ENCODE results near the gene USP3. TPM values are rescaled to one million over a fixed set of nuclear protein-coding genes. Genes with fewer than 3 reads are reported as not detected.
A peak's percentile ranks its signal among the peaks of the same experiment; 100 is the strongest.

Gene USP3
- total RNA-seq, 1 donor from 2014 or later, result 80.0 TPM

- H3K4me3 Mint-ChIP-seq, result no peak overlapping the region
- no peaks in the 10 kb centered on the region for H3K27me3 Mint-ChIP-seq (ENCODE audit: low read depth)
- no peaks in the 10 kb centered on the region for H3K9me3 Mint-ChIP-seq
- H3K27ac Mint-ChIP-seq (ENCODE audit: unreplicated experiment), result no peak overlapping the region
- no peaks in the 10 kb centered on the region for H3K36me3 Mint-ChIP-seq (ENCODE audit: low read depth)
- DNase-seq (ENCODE audit: low read depth, low spot score), result no peak
- TF ChIP-seq CTCF (conservative IDR thresholded peaks at IDR 0.05), result no peak
- peaks cover 35% of the 10 kb centered on the region for H3K4me1 Mint-ChIP-seq
Measured at GRCh38 chr15:63465104-63465503, 39.3 kb upstream of the USP3 start.

DNA sequence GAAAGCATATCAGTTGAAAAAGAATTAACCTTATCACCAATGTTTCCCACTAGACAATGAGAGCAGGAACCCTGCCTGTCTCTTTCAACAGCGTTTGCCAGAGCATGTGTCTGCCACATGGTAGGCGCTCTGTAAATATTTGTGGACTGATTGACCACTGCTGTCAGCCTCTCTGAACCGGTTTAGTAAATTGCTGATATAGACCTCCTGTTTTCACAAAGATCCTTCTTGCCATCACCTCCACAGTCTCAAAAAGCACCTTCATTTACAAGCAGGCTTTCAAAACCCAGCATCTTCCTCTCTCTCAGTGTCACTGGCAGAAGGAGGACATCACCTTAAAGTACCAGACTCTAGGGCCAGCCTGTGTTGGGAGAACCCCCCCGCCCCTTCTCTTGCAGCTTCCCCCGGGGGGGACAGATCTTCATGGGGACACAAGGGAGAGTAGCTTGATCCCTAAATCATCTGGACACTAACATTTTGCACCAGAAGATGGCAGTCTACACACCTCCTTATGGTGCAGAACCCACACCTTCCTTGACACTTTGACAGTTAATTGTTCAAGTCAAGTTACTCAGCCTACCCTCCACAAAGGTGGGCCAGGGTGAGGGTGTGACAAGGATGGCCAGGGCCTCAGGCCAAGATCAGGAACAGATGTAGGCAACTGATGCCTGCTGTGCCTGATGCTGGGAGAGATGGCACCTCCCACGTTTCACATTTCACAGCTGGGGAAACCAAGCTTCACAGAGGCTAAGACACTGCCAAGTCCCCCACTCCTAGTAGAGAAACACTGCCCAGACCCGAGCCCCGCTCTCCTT, 37.8 kb upstream of the USP3 start:
- H3K4me3 Mint-ChIP-seq, result no peak overlapping the region

GRCh38 chr15:63469190-63469589, 35.2 kb upstream of the USP3 start:
- Mint-ChIP-seq H3K4me1 (peaks cover 11% of the 10 kb centered on the region), H3K4me3 (no peak overlapping the region), H3K36me3 (ENCODE audit: low read depth) (no peaks in the 10 kb centered on the region), H3K27me3 (ENCODE audit: low read depth) (no peaks in the 10 kb centered on the region), H3K27ac (ENCODE audit: unreplicated experiment) (no peak overlapping the region), H3K9me3 (no peaks in the 10 kb centered on the region)
- TF ChIP-seq CTCF (conservative IDR thresholded peaks at IDR 0.05), result no peak
- DNase-seq (ENCODE audit: low read depth, low spot score), result no peak

More for the DNA sequence above, 37.8 kb upstream of the USP3 start:
- Mint-ChIP-seq H3K36me3 (ENCODE audit: low read depth) (no peaks in the 10 kb centered on the region), H3K27ac (ENCODE audit: unreplicated experiment) (no peak overlapping the region), H3K9me3 (no peaks in the 10 kb centered on the region), H3K27me3 (ENCODE audit: low read depth) (no peaks in the 10 kb centered on the region), H3K4me1 (peaks cover 27% of the 10 kb centered on the region)
- TF ChIP-seq CTCF (conservative IDR thresholded peaks at IDR 0.05), result peak; percentile 74
- peak; percentile 52 for DNase-seq (ENCODE audit: low read depth, low spot score)

DNA sequence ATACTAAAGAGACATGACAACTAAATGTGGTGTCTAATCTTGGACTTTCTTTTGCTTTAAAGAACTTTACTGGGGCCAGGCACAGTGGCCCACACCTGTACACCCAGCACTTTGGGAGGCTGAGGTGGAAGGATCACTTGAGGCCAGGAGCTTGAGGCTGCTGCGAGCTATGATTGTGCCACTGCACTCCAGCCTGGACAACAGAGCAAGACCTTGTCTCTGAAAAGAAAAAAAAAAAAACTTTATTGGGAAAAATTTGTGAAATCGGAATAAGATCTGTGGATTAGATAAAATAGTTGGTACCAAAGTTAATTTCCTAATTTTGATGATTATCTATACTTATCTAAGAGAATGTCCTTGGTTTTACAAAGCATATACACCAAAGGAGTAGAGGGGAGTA, 34.4 kb upstream of the USP3 start:
- Mint-ChIP-seq H3K36me3 (ENCODE audit: low read depth) (no peaks in the 10 kb centered on the region), H3K27ac (ENCODE audit: unreplicated experiment) (no peak overlapping the region), H3K4me1 (peaks cover 19% of the 10 kb centered on the region), H3K27me3 (ENCODE audit: low read depth) (no peaks in the 10 kb centered on the region), H3K9me3 (no peaks in the 10 kb centered on the region), H3K4me3 (no peak overlapping the region)
- TF ChIP-seq CTCF (conservative IDR thresholded peaks at IDR 0.05), result no peak
- DNase-seq (ENCODE audit: low read depth, low spot score), result no peak

DNA sequence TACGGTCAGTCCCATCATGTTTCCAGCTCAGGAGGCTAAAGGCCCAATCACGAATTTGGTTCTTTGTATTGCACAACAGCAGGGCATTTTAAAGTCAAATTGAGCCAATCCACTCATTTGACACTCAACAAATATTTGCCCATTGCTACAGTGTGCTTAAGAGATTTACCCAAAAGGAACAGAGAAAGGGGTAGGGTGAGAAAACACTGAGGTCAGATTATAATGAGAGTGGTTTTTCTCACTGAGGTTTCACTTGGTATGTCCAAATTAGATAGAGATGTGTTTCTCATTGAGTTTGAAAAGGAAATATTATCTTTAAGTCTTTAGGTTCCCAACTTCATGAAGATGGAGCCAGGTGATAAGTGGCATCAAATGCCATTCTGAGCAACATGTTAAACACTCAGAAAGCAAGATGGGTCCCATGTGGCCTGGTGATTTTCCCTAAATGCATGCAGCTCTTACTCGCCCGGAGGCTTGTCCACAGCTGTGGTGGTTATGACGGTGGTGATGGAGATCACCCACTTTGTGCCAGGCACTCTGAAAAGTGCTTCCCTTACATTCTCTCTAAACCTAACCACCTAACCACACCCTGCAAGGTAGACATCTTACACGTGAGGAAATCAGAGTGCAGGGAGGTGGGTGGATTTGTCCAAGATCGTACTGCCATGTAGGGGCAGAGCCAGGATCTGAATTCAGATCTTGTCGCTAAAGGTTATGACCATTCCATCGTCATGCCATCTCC, 31.2 kb upstream of the USP3 start:
- DNase-seq (ENCODE audit: low read depth, low spot score), result no peak
- no peak overlapping the region for H3K27ac Mint-ChIP-seq (ENCODE audit: unreplicated experiment)
- peaks cover 23% of the 10 kb centered on the region for H3K4me1 Mint-ChIP-seq
- H3K9me3 Mint-ChIP-seq, result peaks cover 3% of the 10 kb centered on the region
- TF ChIP-seq CTCF (conservative IDR thresholded peaks at IDR 0.05), result no peak
- no peaks in the 10 kb centered on the region for H3K36me3 Mint-ChIP-seq (ENCODE audit: low read depth)
- H3K4me3 Mint-ChIP-seq, result no peak overlapping the region
- H3K27me3 Mint-ChIP-seq (ENCODE audit: low read depth), result no peaks in the 10 kb centered on the region

Data from neural crest cell (in vitro differentiated cells).